ENCODE results near the gene RRBP1.

Gene RRBP1

DNA sequence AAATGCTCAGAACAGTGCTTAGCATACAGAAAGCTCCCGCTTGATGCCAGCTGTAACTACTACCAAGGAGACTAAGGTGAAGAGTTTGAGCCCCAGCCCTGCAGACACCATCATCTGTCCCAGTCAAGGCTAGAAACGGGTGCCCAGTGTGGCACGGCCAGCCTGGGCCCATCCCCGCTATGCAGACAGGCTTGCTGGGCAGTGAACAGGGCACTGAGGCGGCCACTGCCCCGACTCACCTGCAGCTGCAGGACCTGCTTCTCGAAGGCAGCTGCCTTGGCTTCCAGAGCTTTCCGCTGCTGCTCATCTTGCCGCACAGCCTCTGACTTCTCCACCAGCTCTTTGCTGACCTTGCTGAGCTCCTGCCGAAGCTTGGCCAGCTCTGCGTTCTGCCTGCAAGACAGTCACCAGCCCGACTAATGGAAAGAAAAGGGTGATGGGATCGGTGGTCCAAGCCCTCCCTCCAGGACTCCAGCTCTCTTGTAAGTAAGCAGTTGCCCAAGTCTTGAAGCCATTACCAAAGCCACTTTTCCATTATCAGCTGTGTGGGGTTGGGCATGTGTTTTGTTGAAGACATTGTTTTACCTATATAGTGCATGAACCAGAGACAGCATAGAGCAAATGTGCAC, 48.7 kb downstream of the RRBP1 start:
- DNase-seq (ENCODE audit: low spot score), result no peak

DNA sequence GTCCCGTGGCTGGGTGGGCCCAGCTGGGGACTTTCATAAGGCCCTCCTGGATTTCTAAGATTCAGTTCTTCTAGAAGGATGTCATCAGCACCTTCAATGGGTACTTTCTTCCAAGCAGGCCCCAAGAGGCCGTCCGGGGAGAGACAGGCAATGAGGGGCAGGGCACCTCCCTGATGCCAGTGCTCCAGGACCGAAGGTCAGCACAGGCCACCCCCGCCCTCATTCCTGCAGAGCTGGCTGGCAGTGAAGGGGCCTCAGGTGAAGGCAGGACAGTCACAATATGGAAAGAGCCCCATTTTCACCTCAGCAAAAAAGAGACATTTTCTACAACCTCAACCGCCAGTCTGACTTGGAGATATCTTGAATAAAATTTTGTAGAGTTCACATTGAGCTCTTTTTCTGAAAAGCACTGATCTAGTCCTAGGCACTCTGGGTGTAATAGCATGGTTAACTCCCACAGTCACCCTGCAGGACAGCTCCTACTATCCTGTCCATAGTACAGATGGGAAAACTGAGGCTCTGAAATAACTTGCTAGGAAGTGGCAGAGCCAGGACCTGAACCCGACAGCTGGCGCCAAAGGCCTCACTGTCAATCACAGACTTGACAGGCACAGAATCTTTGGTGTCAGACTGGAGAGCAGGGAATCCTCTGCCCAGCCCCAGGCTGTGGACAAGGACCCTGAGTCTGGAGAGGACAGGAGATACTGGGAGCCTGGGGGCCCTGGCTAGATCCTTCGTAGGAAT, 50.3 kb downstream of the RRBP1 start:
- no peak for DNase-seq (ENCODE audit: low spot score)

DNA sequence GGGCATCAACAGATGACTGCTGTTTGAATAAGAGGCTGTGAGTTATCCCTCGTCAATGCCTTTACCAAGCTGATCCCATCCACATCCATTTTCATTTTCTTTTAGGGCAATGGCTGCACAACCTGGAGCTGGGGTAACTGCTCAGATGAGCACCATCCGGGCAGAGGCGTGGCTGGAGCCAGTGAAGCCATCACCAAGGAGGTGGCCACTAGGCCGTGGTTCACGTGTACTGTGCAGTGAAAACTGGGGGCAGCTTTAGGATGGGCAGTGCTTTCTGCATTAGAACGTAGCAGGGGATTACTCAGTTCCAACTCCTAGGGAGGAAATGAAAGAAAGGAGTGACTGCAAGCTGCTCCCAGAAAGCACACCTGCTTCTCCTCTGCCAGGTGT, 51.2 kb downstream of the RRBP1 start:
- DNase-seq (ENCODE audit: low spot score), result no peak

DNA sequence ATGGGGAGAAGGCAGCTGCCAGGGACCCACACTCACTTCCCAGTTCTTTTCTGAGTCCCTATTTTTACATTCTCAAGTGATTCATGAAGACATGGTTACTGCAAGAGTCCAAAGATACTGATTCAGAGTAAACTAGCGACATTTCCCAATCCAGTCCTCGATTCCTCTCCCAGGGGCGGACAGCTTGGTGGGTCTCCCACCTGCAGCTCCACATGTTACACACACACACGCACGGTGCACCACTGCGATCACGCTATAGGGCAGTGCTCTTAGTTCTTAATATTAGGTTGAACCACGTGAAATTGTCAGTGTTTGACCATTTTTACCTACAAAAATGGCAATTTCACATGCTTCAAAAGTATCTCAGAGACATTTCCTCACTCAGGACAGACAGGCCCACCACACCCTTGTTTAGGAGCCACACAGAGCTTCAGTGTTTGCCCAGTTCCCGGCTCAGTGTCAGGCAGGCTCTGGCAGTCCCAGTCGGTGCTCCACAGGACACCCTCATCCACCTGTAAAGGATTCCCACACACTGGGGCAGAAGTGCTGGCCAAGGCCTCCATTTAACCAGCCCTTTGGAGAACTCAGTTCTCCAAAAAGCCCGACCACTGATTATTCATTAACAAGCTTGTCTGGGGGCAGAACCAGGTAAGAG, 51.8 kb downstream of the RRBP1 start:
- no peak for DNase-seq (ENCODE audit: low spot score)

DNA sequence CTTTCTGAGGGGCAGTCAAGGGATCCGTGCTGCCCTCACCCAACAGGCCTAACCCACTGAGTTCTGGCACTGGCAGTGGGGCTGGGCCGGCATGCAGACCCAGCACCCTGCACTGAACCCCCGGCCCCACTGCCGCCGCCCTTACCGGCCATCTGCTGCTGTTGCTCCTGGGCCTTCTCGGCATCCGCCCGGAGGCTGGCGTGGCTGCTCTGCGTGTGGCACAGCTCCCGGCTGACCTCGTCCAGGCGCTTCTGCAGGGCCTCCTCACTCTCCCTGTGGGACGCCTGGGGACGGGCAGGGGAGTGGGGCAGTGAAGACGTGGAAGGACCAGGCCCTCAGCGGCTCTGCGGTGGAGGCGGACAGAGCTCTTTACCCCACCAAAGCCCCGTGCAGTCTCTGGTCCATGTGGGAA, 52.4 kb downstream of the RRBP1 start:
- DNase-seq (ENCODE audit: low spot score), result no peak

DNA sequence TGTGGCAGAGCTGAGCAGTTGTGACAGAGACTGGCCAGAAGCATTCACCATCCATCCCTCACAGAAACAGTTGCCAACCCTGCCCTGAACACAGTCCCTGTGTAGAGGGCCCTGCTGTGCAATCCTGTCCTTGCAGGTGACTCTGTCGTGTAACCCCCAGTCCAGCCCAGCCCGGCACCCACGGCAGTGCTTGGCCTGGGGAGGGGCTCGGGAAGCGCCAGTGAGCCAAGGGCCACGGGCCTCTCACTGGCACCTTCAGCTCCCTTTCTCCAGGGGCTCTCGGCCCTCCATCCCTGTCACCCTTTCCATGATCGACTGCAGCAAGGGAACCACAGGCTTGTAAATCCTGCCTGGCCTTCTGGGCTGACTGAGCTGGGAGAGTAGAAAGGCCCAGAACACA, 53.0 kb downstream of the RRBP1 start:
- no peak for DNase-seq (ENCODE audit: low spot score)

DNA sequence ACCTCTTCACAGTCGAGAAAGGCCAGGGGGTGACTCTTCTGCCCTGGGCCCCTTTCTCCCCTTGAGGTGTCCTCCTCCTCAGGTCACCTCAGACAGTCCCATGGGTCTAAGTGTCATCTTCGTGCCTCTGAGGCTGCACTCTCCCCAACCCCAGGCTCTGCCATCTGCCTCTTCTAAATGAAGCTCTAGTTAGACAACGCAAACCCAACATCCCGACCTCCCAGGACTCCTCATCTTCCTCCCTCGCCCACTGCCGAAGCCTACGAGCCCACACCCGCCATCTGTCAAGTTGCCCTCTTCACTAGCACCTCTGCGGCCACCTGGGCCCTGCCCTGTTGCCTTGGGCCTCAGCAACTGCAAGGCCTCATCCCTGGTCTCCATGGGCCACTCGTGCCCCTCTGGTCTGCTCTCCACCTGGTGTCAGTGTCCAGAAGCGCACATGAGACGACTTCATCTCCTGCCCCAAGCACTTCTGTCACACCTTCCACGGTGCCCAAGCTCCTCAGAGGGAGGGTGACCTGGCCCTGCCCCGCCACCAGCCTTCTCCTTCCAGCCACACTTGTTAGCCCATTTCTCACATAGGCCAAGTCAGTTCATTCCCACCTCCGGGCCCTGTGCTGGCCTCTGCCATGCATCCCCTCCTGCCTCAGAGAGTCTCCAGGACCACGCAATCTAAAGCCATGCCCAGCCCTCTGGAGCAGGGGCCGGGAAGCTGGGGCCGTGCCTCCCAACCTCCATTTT, 53.8 kb downstream of the RRBP1 start:
- DNase-seq (ENCODE audit: low spot score), result no peak

DNA sequence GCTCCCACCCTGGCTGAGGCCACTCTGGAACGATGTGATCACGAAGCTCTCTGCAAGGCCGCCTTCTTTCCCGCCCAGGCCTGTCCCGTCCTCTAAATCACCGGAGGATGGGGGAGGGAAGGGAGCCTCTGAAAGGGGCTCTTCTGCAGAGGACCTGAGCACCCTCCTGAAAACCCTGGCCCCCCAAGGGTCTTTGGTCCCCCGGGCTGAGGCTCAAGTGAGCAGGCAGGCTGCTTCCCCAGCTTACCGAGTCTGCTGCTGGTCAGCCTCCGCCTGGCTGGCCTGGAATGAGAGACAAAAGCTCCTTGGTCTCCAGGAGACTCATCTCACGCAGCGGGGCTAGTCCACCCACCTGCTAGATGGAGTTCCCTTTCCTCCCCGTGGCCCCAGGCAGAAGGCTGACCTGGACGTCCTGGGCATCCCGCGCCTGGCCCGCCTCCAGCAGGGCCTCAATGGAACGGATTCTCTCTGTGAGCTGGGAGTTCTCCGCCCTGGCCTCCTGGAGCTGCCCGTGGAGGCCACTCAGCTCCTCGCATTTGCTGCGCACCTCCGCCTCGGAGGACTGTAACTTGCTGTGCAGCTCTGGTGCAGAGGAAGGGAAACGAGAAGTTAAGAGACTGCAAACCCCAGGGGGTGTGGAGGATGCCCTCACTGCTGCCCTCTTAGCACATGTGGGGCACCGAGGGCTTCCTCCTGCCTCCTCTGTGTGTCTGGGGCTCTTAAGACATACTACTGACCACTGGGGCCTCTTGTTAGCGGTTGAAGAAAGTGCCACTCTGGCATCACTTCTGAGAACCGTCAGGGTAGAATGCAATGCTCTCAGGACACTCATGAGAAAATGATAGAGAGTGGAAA, 54.7 kb downstream of the RRBP1 start:
- DNase-seq (ENCODE audit: low spot score), result no peak

DNA sequence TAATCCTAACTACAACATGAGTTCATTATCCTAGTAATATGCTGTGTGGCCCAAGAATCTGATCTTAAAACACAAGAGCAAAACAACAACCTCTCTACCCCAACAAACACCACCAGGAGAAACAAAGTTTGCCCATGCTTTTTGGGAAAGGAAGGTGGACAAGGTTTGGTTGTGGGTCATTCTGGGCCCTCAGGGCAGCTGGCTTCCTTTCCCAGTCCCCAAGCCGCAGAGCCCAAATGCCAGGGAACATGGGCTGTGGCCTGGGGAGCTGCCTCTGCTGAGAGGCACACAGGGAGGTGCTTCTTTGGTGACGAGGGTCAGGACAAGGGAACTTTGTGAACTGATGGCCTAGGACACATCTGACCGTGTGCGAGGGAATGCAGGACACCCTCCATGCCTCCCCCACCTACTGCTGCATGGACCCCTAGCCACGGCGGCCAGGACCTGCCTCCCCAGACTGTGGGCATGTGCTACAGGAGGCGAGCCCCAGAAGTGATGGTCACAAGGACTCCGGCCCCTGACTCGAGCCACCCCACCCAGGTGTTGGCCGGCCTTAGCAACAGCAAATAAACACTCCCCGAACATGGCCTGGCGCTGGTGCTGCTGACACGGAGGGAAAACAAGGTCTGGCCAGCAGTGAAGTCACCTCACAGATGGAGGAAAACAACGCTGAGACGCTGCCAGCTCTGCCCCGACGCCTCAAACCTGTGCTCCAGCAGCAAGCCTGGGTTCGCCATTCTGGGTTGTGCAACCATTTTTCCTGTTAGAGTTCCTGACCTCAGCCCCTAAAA, 55.6 kb downstream of the RRBP1 start:
- DNase-seq (ENCODE audit: low spot score), result no peak

DNA sequence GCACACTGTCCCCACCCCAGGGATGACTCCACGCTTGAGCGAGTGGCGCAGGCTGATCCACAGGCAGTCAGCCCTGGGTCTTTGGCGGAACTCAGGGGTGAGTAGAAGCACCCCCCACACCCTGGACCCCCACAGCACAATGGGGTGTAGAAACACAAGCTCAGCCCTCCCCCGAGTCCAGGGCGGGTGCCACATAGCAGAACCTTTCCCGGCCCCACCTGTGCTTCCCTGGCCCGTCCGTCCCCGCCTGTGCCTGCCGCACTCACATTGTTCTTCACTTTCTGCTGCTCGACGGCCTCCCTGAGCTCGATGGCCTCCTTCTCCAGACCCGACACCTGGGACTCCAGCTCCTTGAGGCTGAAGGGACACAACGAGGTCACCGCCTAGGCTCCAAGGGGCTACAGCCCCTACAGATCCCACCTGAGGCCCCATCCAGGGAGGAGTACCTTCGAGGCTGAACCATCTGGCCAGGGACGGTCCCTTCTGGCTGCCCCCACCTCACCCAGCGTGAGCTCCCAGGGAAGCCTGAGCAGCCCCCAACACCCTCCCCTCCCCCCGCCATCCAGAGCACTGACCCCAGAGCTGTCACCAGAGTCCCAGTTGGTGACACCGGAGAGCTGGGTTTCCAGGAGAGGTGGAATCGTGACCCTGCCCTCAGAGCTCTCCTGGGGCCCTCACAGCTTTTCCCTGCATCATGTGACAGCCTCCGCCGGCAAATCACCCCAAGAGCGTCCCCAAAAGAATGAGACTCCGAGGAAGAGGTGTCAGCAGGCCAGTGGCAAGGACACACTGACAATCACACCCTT, 56.6 kb downstream of the RRBP1 start:
- DNase-seq (ENCODE audit: low spot score), result no peak

DNA sequence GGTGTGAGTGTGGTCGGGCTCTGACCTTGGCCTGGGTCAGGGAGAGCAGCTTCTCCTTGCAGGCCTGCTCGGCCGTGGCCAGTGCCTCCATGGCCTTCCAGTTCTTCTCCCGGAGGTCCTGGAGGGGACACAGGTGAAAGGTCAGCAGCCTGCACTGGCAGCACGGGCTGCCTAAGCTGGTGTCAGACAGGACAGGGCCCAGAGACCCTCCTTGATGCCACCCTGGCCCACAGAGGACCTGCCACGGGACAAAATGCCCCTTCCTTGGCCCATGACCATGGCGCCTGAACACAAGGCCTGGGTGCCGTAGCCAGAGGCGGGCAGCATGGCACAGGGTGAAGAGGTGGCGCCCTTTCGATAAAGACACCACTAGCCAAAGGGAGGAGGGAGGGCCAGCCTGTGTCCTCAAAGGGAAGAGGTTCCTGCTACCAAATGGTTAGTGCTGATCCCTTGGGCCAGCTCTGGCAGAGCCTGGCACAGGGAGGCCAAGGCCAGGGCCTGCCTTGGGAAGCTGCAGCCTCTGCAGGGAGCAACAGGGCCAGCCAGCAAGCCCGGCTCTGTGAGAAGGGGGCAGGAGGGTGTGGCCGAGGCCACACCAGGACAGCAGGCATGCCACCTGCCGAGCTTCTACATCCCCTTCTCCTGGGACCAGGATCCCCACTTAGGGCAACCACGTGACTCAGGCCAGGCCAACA, 57.3 kb downstream of the RRBP1 start:
- DNase-seq (ENCODE audit: low spot score), result no peak

DNA sequence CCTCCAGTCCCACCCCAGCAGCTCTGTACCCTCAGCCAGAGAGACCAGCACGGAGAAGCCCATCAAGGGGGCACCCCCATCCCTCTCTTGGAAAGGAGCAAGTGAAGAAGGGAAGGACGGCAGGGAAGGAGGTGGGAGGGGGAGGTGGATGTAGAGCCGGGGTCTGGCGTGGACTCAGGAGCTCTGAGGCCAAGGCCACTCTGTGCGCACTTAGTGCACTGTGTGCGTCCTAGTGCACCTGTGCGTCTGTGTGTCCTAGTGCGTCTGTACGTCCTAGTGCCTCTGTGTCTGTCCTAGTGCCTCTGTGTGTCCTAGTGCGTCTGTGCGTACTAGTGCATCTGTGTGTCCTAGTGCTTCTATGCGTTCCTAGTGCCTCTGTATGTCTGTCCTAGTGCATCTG, 58.0 kb downstream of the RRBP1 start:
- no peak for DNase-seq (ENCODE audit: low spot score)

DNA sequence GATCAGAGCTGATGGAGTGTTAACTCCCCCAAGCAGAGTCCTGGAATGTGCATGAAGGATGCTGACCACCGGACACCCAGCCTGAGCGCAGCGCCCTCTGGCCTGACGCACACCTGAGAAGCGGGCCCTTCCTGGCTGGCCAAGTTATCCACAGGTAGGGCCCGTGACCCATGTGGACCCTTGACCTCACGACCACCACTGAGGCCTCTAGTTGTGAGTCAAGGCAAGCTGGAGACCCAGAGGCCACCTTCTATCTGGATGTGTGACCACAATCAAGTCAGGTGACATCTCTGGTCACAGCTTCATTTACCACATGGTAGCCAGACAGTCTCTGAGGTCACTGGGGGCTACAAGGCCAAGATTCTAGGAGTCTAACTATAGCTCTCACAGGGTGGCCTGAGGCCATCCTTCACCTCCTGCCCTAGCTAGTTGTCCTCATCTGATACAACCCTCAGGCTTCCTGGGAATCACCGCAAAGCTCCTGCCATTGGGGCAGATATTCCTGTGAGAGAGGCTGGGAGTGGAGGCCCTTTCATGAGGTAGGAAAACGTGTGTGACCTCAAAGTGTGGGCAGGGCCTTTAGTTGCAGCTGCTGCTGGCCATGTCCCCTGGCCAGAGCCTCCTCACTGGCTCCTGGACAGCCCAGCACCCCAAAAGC, 59.1 kb downstream of the RRBP1 start:
- no peak for DNase-seq (ENCODE audit: low spot score)

DNA sequence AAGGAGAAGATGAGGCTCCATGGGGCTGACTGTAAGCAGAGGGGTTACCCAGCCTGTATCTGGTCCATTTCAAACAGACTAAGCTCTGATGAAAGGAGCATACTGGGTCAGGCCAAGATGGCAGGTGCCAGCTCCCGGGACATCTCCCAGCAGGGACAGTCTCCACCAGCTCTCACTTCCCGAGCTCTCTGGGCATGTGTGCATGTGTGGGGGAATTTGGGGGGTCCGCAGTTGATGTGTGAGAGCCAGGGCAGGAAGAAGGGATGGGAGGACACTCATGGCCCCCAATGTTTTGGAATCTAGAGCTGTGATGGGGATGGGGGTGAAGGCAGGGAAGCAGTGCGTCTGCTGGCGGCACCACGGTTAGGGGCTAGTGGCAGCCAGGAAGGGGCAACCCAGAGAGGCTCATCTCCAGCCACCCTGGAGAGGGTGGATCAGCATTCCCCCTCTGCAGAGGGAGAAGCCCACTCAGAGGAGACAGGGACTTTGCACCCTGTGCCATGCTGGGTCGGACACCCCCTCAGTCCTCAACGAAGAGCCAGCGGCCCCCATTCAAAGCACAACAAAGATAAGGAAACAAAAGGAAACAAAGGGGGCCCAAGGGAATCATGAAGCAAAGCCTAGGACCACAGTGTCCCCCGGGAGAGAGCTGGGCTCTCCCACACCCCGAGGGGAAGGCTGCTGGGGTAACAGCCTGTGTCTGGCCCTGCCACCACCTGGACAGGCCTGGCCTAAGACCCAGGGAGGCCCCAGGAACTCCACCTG, 59.8 kb downstream of the RRBP1 start:
- DNase-seq (ENCODE audit: low spot score), result no peak

DNA sequence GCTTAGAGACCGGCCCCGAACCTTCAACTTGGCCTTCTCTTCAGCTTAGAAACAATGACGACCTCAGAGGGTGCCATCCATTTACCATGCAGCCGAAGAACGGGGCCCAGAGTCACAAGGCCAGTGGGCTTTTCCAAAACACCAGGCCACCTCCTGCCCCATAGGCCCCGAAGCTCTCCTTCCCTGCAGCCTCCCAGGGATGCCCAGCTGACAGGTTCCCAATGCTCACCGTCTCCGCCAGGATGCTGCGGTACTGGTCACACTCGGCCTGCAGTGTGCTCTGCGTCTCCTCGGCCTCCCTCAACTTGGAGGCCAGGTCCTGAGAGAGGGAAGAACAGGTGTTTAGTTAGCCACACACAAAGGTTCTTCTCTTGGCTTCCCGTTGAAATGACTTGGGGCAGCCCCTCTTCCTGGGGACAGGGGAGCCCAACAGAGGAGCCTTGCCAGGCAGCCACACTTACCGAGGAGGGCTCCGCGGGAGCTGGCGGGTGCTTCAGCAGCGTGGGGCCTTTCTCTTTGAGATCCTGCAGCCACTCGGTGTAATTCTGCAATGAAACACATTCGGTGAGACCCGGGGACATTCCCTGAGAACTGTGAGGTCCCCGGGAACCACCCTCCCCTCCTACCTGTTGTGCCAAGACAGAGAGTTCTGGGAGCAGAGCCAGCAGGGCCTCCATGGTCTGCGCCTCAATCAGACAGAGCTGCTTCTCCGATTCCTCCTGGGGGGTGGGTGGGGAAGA, 60.6 kb downstream of the RRBP1 start:
- DNase-seq (ENCODE audit: low spot score), result no peak

DNA sequence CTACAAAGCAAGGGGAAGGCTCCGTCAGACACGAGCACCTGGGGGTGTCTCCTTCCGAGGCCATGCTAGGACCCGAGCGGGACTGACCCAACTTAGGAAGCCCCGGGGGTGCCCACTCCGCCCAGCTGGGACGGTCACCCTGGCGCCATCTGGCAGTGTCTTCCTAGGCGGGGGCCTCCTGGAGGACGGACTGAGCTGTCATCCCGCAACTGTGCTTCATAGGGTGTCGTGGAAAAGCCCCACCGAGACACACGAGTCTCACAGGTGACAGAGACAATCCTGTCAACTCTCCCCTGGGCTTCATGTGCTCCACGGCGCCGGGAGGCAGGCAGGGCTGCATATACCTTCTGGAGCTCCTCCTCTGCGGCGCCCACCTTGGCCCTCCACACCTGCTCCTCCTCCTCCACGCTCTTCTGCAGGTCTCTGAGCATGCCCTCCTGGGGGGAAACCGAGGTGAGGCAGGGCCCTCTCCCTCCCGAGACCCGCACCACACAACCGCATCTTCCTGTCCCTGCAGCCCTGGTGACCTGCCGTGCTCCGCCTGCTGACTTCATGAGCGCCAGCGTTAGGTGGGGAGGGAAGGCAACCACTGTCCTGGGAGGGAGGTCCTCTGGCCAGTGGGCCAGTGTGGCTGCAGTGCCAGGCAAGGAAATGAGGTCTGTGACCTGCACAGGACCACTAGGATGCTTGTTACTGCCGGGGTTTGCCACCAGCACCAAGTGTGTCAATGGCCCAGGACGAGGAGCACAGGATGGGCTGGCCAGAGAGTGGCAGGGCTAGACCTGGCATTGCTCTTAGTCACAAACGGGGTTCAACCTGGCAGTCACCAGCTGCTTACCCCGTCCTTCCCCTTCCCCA, 61.4 kb downstream of the RRBP1 start:
- DNase-seq (ENCODE audit: low spot score), result no peak
